Trophoblast cell (in vitro differentiated cells and primary cell): ENCODE data around the gene ITGB8.

ENCODE experiments used
- DNase-seq, 2 donors: peaks; one replicate each; pipeline ENCODE4 v3.0.0-alpha.2; 2016
- H2AFZ ChIP-seq: 2 replicates; pipeline ENCODE4 v1.6.1; 2013; ENCODE audit warnings: low read length, moderate library complexity, mild to moderate bottlenecking; ENCODE audit not compliant: insufficient read depth, poor library complexity
- H2AK5ac ChIP-seq: 2 replicates; pipeline ENCODE4 v1.6.1; 2013; ENCODE audit warnings: mild to moderate bottlenecking, low read length
- H2BK120ac ChIP-seq: 2 replicates; pipeline ENCODE4 v1.6.1; 2013; ENCODE audit warnings: low read length, mild to moderate bottlenecking, moderate library complexity; ENCODE audit not compliant: insufficient read depth, poor library complexity
- H2BK12ac ChIP-seq: 2 replicates; pipeline ENCODE4 v1.6.1; 2013; ENCODE audit warnings: mild to moderate bottlenecking, low read length, moderate library complexity
- H2BK5ac ChIP-seq: 2 replicates; pipeline ENCODE4 v1.6.1; 2013; ENCODE audit warnings: low read length, low read depth, moderate library complexity, mild to moderate bottlenecking; ENCODE audit not compliant: poor library complexity
- H3K14ac ChIP-seq: 2 replicates; pipeline ENCODE4 v1.6.1; 2013; ENCODE audit warnings: mild to moderate bottlenecking, low read length
- H3K18ac ChIP-seq: 2 replicates; pipeline ENCODE4 v1.6.1; 2013; ENCODE audit warnings: mild to moderate bottlenecking, low read length
- H3K23ac ChIP-seq: 2 replicates; pipeline ENCODE4 v1.6.1; 2013; ENCODE audit warnings: low read length
- H3K27ac ChIP-seq: 2 replicates; pipeline ENCODE4 v1.5.1; 2013; ENCODE audit warnings: low read depth, mild to moderate bottlenecking, inconsistent platforms, low read length, moderate library complexity
- H3K27me3 ChIP-seq: 2 replicates; pipeline ENCODE4 v1.6.1; 2013; ENCODE audit warnings: inconsistent platforms, mild to moderate bottlenecking, low read length, moderate library complexity; ENCODE audit not compliant: insufficient read depth
- H3K36me3 ChIP-seq, 2 experiments: 1 replicate in 1 of 2; 2 replicates in 1 of 2; pipeline ENCODE4 v1.6.1; 2013; ENCODE audit warnings: low read length in 2 of 2, mild to moderate bottlenecking in 2 of 2, moderate library complexity in 1 of 2; ENCODE audit not compliant: insufficient read depth in 2 of 2, control insufficient read depth in 1 of 2
- H3K4ac ChIP-seq: 2 replicates; pipeline ENCODE4 v1.6.1; 2013; ENCODE audit warnings: low read depth, mild to moderate bottlenecking, low read length, moderate library complexity
- H3K4me1 ChIP-seq, 2 experiments: 1 replicate in 1 of 2; 2 replicates in 1 of 2; pipeline ENCODE4 v1.6.1; 2013; ENCODE audit warnings: low read length in 2 of 2, mild to moderate bottlenecking in 2 of 2, moderate library complexity in 1 of 2; ENCODE audit not compliant: insufficient read depth in 2 of 2, control insufficient read depth in 1 of 2
- H3K4me2 ChIP-seq: 2 replicates; pipeline ENCODE4 v1.6.1; 2013; ENCODE audit warnings: inconsistent platforms, mild to moderate bottlenecking, low read length, moderate library complexity
- H3K4me3 ChIP-seq: 2 replicates; pipeline ENCODE4 v1.5.1; 2013; ENCODE audit warnings: mild to moderate bottlenecking, low read depth, low read length, inconsistent platforms
- H3K79me1 ChIP-seq: one replicate; pipeline ENCODE4 v1.6.1; 2013; ENCODE audit warnings: low read length
- H3K79me2 ChIP-seq: 2 replicates; pipeline ENCODE4 v1.6.1; 2013; ENCODE audit warnings: low read length, mild to moderate bottlenecking; ENCODE audit not compliant: control insufficient read depth, insufficient read depth, poor library complexity
- H3K9ac ChIP-seq: 2 replicates; pipeline ENCODE4 v1.6.1; 2013; ENCODE audit warnings: mild to moderate bottlenecking, low read length
- H3K9me3 ChIP-seq: 2 replicates; pipeline ENCODE4 v1.6.1; 2013; ENCODE audit warnings: low read depth, mild to moderate bottlenecking, control low read depth, inconsistent platforms, low read length; ENCODE audit not compliant: insufficient read depth
- H4K12ac ChIP-seq: 2 replicates; pipeline ENCODE4 v1.6.1; 2013; ENCODE audit warnings: low read depth, mild to moderate bottlenecking, low read length, moderate library complexity
- H4K8ac ChIP-seq: 2 replicates; pipeline ENCODE4 v1.6.1; 2013; ENCODE audit warnings: low read depth, mild to moderate bottlenecking, low read length, moderate library complexity
- H4K91ac ChIP-seq: one replicate; pipeline ENCODE4 v1.6.1; 2013; ENCODE audit warnings: low read depth, mild to moderate bottlenecking, low read length, moderate library complexity
- WGBS: extraction: QIAGEN DNeasy Blood & Tissue Kit; methylation state at CpG from one replicate; pipeline ENCODE4 v1.1.7; 2013; ENCODE audit warnings: missing lambda C conversion rate; ENCODE audit not compliant: insufficient read length, insufficient coverage; ENCODE audit errors: extremely low coverage; 5-methylcytosine and 5-hydroxymethylcytosine counted together

ITGB8 gene

GRCh38 chr7:20317413-20317812, 13.3 kb upstream of the ITGB8 start:
- Histone ChIP-seq H3K79me2 (no peaks in the 10 kb centered on the region), H4K91ac (no peak overlapping the region), H3K4me1 (no peaks in the 10 kb centered on the region), H3K4me3 (no peak overlapping the region), H2BK120ac (no peak overlapping the region), H3K79me1 (no peaks in the 10 kb centered on the region), H3K27ac (no peak overlapping the region), H3K9ac (no peak overlapping the region), H3K4me2 (no peak overlapping the region), H3K9me3 (no peaks in the 10 kb centered on the region), H3K4ac (no peak overlapping the region), H2BK5ac (no peak overlapping the region), H3K14ac (no peak overlapping the region), H3K36me3 (no peaks in the 10 kb centered on the region), H3K18ac (no peak overlapping the region), H2AFZ (no peak overlapping the region), H4K8ac (no peak overlapping the region), H3K27me3 (no peaks in the 10 kb centered on the region), H3K23ac (no peak overlapping the region), H2BK12ac (no peak overlapping the region), H4K12ac (no peak overlapping the region), H2AK5ac (no peak overlapping the region)
- DNase-seq = peak in 1 of 2 donors; percentile 33

- Histone ChIP-seq H3K36me3 (no peaks in the 10 kb centered on the region), H2AFZ (no peak overlapping the region), H2BK12ac (no peak overlapping the region), H4K91ac (no peak overlapping the region), H3K79me1 (no peaks in the 10 kb centered on the region), H2BK120ac (no peak overlapping the region), H3K23ac (no peak overlapping the region), H2BK5ac (no peak overlapping the region), H3K4me2 (no peak overlapping the region), H3K27me3 (no peaks in the 10 kb centered on the region), H3K9me3 (no peaks in the 10 kb centered on the region), H3K14ac (no peak overlapping the region), H3K18ac (no peak overlapping the region), H4K8ac (no peak overlapping the region), H3K79me2 (no peaks in the 10 kb centered on the region), H3K27ac (no peak overlapping the region), H2AK5ac (no peak overlapping the region), H3K4me1 (no peaks in the 10 kb centered on the region), H3K4me3 (no peak overlapping the region), H3K9ac (peak overlapping the region; percentile 40), H4K12ac (no peak overlapping the region), H3K4ac (no peak overlapping the region)
- DNase-seq = no peak
- no CpG with 5 or more reads among the region's 6 CpGs for WGBS
Observed at GRCh38 chr7:20318933-20319332, 11.8 kb upstream of the ITGB8 start.

- H3K27ac ChIP-seq = no peak overlapping the region
- no peak overlapping the region for H2AFZ ChIP-seq
- DNase-seq = no peak
- no peak overlapping the region for H4K8ac ChIP-seq
- no peak overlapping the region for H4K12ac ChIP-seq
- no peaks in the 10 kb centered on the region for H3K79me2 ChIP-seq
- no peak overlapping the region for H2AK5ac ChIP-seq
- H3K14ac ChIP-seq = no peak overlapping the region
- H3K4me3 ChIP-seq = no peak overlapping the region
- no CpG with 5 or more reads among the region's 3 CpGs for WGBS
- H3K4ac ChIP-seq = no peak overlapping the region
- H2BK120ac ChIP-seq = no peak overlapping the region
- no peak overlapping the region for H3K4me2 ChIP-seq
- H4K91ac ChIP-seq = no peak overlapping the region
- H3K27me3 ChIP-seq = no peaks in the 10 kb centered on the region
- H3K18ac ChIP-seq = no peak overlapping the region
- no peak overlapping the region for H2BK5ac ChIP-seq
- H3K23ac ChIP-seq = no peak overlapping the region
- H3K9me3 ChIP-seq = no peaks in the 10 kb centered on the region
- H3K79me1 ChIP-seq = no peaks in the 10 kb centered on the region
- H3K36me3 ChIP-seq = no peaks in the 10 kb centered on the region
- no peaks in the 10 kb centered on the region for H3K4me1 ChIP-seq
- H2BK12ac ChIP-seq = no peak overlapping the region
- H3K9ac ChIP-seq = no peak overlapping the region
Observed at GRCh38 chr7:20320322-20320721, 10.4 kb upstream of the ITGB8 start.

GRCh38 chr7:20320786-20321185, 9.9 kb upstream of the ITGB8 start:
- no peak overlapping the region for H2BK12ac ChIP-seq
- H3K9me3 ChIP-seq = no peaks in the 10 kb centered on the region
- no peak overlapping the region for H4K12ac ChIP-seq
- DNase-seq = peak; percentile 83 to 90
- H3K4me3 ChIP-seq = no peak overlapping the region
- H3K23ac ChIP-seq = no peak overlapping the region
- H3K79me1 ChIP-seq = no peaks in the 10 kb centered on the region
- H3K36me3 ChIP-seq = no peaks in the 10 kb centered on the region
- H2BK5ac ChIP-seq = no peak overlapping the region
- H4K8ac ChIP-seq = no peak overlapping the region
- H3K14ac ChIP-seq = no peak overlapping the region
- H3K27me3 ChIP-seq = no peaks in the 10 kb centered on the region
- no peak overlapping the region for H4K91ac ChIP-seq
- H3K27ac ChIP-seq = no peak overlapping the region
- no peaks in the 10 kb centered on the region for H3K4me1 ChIP-seq
- H2AFZ ChIP-seq = no peak overlapping the region
- H3K79me2 ChIP-seq = no peaks in the 10 kb centered on the region
- H2BK120ac ChIP-seq = no peak overlapping the region
- H3K9ac ChIP-seq = no peak overlapping the region
- no peak overlapping the region for H3K4ac ChIP-seq
- no peak overlapping the region for H3K4me2 ChIP-seq
- WGBS = no CpG with 5 or more reads among the region's 7 CpGs
- H2AK5ac ChIP-seq = no peak overlapping the region
- H3K18ac ChIP-seq = no peak overlapping the region
